GM13976 (cell line): ENCODE results near the gene BASP1.
"Not testable (repeated sequence)": the region's sequence is repeated elsewhere in the genome, so short reads cannot be mapped to it uniquely, and the experiment has no call there.

Source experiments
- DNase-seq: peaks from one replicate; pipeline ENCODE4 v3.0.0; 2012; ENCODE audit warnings: low spot score
- CTCF ChIP-seq: IDR thresholded peaks from 2 replicates; pipeline ENCODE4 v1.5.1; 2012; ENCODE audit warnings: borderline replicate concordance, mild to moderate bottlenecking; ENCODE audit not compliant: insufficient read depth; ENCODE audit errors: extremely low read depth, missing control alignments, control extremely low read depth
- in situ Hi-C: fragments of 300-500 bp; cut with MboI; formaldehyde crosslinking; loops from one replicate; pipeline ENCODE4 v1.12.0; 2022; ENCODE audit warnings: low sequenced_read_pairs, mixed read lengths, inconsistent platforms; ENCODE audit not compliant: unreplicated experiment

Gene BASP1

GRCh38 chr5:17190242-17190778 is 27.1 kb upstream of the BASP1 start:
- peak; percentile 46 for TF ChIP-seq CTCF
- peak; percentile 32 for DNase-seq
- in situ Hi-C loops = no loop called here

- no peak for DNase-seq
- in situ Hi-C loops = no loop called here
- no peak for TF ChIP-seq CTCF
Observed at GRCh38 chr5:17190799-17191391, 26.5 kb upstream of the BASP1 start.

GRCh38 chr5:17191574-17191973 is 25.9 kb upstream of the BASP1 start:
- in situ Hi-C loops, DNase-seq: not testable (repeated sequence)

DNA sequence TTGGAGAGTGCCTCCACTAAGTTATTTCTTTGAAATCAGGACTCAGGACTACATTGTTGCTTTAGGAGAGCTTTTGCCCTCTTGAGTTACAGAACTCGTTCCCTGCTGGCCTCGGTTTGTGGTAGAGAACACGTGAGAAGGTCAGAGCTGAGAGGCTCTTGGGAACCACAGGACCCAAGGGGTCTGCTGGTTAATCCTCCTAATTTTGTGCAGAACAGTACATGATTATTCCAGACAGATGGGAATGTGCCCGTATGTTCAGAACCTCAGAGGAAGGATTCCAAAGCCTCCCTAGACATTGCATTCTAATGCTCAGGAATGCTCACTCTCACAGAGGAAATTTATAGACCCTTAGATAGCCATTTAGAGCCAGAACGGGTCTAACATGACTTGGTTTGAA is 25.2 kb upstream of the BASP1 start:
- no peak for DNase-seq
- in situ Hi-C loops = no loop called here

DNA sequence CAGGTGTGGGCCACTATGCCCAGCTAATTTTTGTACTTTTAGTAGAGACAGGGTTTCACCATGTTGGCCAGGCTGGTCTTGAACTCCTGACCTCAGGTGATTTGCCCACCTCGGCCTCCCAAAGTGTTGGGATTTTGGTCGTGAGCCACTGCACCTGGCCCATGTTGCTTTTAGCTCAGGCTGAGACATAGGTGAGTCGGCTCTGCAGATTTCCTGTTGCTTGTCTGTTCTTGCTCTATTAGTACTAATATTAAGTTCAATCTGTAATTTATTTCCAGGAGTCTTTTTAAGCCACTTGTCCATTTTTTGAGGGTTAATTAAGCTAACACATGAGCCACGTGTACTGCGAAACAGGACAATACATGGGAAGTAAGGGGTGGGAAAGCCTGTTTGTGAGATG is 21.4 kb upstream of the BASP1 start:
- no peak for DNase-seq
- in situ Hi-C loops = no loop called here

More for the DNA sequence above, 25.2 kb upstream of the BASP1 start:
- no peak for TF ChIP-seq CTCF

GRCh38 chr5:17196697-17197096 is 20.7 kb upstream of the BASP1 start:
- in situ Hi-C loops = no loop called here
- no peak for DNase-seq

More for the DNA sequence above, 21.4 kb upstream of the BASP1 start:
- TF ChIP-seq CTCF = no peak

More at GRCh38 chr5:17196697-17197096, 20.7 kb upstream of the BASP1 start:
- no peak for TF ChIP-seq CTCF
